Ascending aorta (tissue), 2 donors: ENCODE data around the gene SHROOM1. TPM values are rescaled to one million over a fixed set of nuclear protein-coding genes. Genes with fewer than 3 reads are reported as not detected.
A peak's percentile ranks its signal among the peaks of the same experiment; 100 is the strongest.

ENCODE experiments used
- DNase-seq, 2 donors: peaks; one replicate each; pipeline ENCODE4 v3.0.0-alpha.2; 2019; ENCODE audit warnings: low spot score in 2 of 2
- H3K27ac ChIP-seq, 2 donors: fragments of 200-600 bp; sonication (generic); one replicate each; pipeline ENCODE4 v1.5.1; 2016 to 2017; ENCODE audit warnings: mild to moderate bottlenecking in 1 of 2
- H3K27me3 ChIP-seq: fragments of 200-600 bp; sonication (generic); one replicate; pipeline ENCODE4 v1.5.1; 2017
- H3K36me3 ChIP-seq, 2 donors: fragments of 200-600 bp; sonication (generic); one replicate each; pipeline ENCODE4 v1.5.1; 2016
- H3K4me1 ChIP-seq, 2 donors: fragments of 200-600 bp; sonication (generic); one replicate each; pipeline ENCODE4 v1.5.1; 2016 to 2017; ENCODE audit warnings: mild to moderate bottlenecking in 1 of 2
- H3K4me3 ChIP-seq, 2 donors: fragments of 200-600 bp; sonication (generic); one replicate each; pipeline ENCODE4 v1.5.1; 2016 to 2017; ENCODE audit warnings: mild to moderate bottlenecking in 1 of 2
- H3K9me3 ChIP-seq, 2 donors: fragments of 200-600 bp; sonication (generic); one replicate each; pipeline ENCODE4 v1.5.1; 2016
- CTCF ChIP-seq, 3 experiments: fragments of 200-600 bp in 2 of 3; fragments of 450-650 bp in 1 of 3; sonication (generic) in 2 of 3; IDR thresholded peaks; one replicate each; pipeline ENCODE4 v1.5.1; 2016 to 2019; ENCODE audit warnings: antibody characterized with exemption in 3 of 3, mild to moderate bottlenecking in 1 of 3, moderate library complexity in 1 of 3
- intact Hi-C: fragments of 100-400 bp; cut with DNase I; formaldehyde crosslinking; loops from one replicate; pipeline ENCODE4 v1.15.1; 2023
- total RNA-seq: library from RNA; depleted of rRNA; stranded (reverse); fragments of >200 nt; gene quantifications from one replicate; pipeline ENCODE4 v1.1.0, GENCODE V29; 2016

The SHROOM1 gene
- total RNA-seq, 1 donor from 2014 or later, result 49.4 TPM

DNA sequence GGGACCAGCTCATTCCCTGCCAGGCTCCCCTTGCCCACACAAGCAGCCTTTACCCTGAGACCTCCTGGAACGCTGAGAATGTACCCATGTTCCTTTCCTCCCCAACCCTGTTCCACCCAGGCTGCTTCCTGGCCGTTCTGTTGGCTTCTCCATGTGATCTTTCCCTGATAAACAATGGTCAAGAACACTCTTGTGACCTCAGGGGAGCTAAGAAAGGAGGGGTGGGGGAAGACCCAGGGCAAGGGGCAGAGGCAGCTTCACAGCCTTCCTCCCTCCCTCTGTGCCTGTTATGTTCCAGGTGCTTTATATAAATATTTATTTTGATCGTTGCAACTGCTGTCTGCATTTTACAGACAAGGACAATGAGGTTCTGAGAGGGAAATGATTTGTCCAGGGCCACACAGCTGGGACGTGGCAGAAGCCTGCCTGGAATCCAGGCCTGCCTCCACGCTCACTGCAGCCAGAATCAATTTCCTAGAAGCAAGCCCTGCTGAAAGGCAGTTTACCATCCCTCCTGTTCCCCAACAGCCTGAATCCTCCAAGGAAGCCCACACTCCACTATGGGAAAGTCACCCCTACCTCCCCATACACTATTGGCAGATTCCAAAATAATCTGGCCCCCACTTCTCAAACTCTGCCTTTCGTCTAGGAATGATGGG, 3.9 kb downstream of the SHROOM1 start:
- peak in 1 of 2 donors; percentile 13 for DNase-seq
- Histone ChIP-seq H3K27me3 (no peaks in the 10 kb centered on the region), H3K4me1 (peaks cover 12 to 14% of the 10 kb centered on the region in 2 donors), H3K27ac (no peak overlapping the region), H3K4me3 (no peak overlapping the region), H3K9me3 (no peaks in the 10 kb centered on the region), H3K36me3 (no peaks in the 10 kb centered on the region)
- intact Hi-C loops, result no loop called here
- TF ChIP-seq CTCF (IDR thresholded peaks at IDR 0.05), result no peak

DNA sequence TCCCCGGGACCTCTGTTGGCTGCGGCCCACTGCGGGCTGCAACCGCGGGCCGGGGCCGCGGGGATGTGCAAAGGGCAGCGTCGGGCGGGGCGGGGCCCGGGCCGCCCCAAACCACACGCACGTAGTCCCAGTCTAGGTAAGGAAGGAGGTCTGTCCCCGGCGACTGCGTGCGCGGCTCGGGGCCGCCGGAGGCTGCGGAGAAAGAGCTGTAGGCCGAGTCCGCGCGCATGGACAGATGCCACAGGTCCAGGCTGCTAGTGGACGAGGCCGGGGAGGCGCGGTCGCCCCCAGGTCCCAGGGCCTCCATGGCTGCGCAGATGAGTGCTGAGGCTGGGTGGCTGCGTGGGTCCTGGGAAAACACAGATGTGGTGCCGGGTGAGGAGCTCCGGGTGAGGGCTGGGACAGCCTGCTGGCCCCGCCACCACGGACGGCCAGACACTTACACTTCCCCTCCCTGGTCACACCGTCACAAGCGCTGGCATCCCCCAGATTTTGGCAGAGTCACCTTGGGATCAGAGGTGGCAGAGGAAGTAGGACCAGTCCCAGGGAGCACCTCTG, 4.5 kb downstream of the SHROOM1 start:
- Histone ChIP-seq H3K27ac (no peak overlapping the region), H3K4me3 (peak overlapping the region; percentile 27 to 47), H3K36me3 (no peaks in the 10 kb centered on the region), H3K9me3 (no peaks in the 10 kb centered on the region), H3K4me1 (peaks cover 10 to 14% of the 10 kb centered on the region in 2 donors), H3K27me3 (no peaks in the 10 kb centered on the region)
- DNase-seq, result peak in 1 of 2 donors; percentile 63
- TF ChIP-seq CTCF (IDR thresholded peaks at IDR 0.05), result no peak
- intact Hi-C loops, result no loop called here

- Histone ChIP-seq H3K36me3 (no peaks in the 10 kb centered on the region), H3K4me3 (peak overlapping the region; percentile 27 to 47), H3K9me3 (no peaks in the 10 kb centered on the region), H3K27ac (no peak overlapping the region), H3K27me3 (no peaks in the 10 kb centered on the region), H3K4me1 (peaks cover 8 to 14% of the 10 kb centered on the region in 2 donors)
- peak in 1 of 2 donors; percentile 60 for DNase-seq
- TF ChIP-seq CTCF (IDR thresholded peaks at IDR 0.05), result no peak
- intact Hi-C loops, result no loop called here
Measured at GRCh38 chr5:132825033-132825833, 5.2 kb downstream of the SHROOM1 start.

GRCh38 chr5:132824426-132824825, 6.0 kb downstream of the SHROOM1 start:
- H3K36me3 ChIP-seq, result no peaks in the 10 kb centered on the region
- peaks cover 7 to 11% of the 10 kb centered on the region in 2 donors for H3K4me1 ChIP-seq
- DNase-seq, result no peak
- no peak overlapping the region for H3K4me3 ChIP-seq
- H3K27me3 ChIP-seq, result no peaks in the 10 kb centered on the region
- no peak overlapping the region for H3K27ac ChIP-seq
- TF ChIP-seq CTCF (IDR thresholded peaks at IDR 0.05), result no peak
- H3K9me3 ChIP-seq, result no peaks in the 10 kb centered on the region
- intact Hi-C loops, result loop anchor here (5.0 kb wide), 1 partner anchor 167 kb away; the partner anchor contains the start of gene IL13

- no peaks in the 10 kb centered on the region for H3K9me3 ChIP-seq
- no peaks in the 10 kb centered on the region for H3K27me3 ChIP-seq
- no peak overlapping the region for H3K27ac ChIP-seq
Measured at GRCh38 chr5:132823481-132824050, 6.9 kb downstream of the SHROOM1 start.

More at GRCh38 chr5:132823481-132824050, 6.9 kb downstream of the SHROOM1 start:
- Histone ChIP-seq H3K4me3 (peak overlapping the region; percentile 35 to 63), H3K36me3 (no peaks in the 10 kb centered on the region), H3K4me1 (peaks cover 5 to 8% of the 10 kb centered on the region in 2 donors)
- TF ChIP-seq CTCF (IDR thresholded peaks at IDR 0.05), result no peak
- DNase-seq, result no peak
- intact Hi-C loops, result loop anchor here (5.0 kb wide), 1 partner anchor 166 kb away; the partner anchor contains the start of gene IL13
